A673 (cell line): Measurements from ENCODE around the gene SERHL2.

Source experiments
- CTCF ChIP-seq: fragments of 300-800, 200-600 bp; sonication (generic); conservative IDR thresholded peaks from 2 replicates; pipeline ENCODE4 v1.5.1; 2017; ENCODE audit warnings: low read depth, mild to moderate bottlenecking, antibody characterized with exemption, low read length, moderate library complexity, mixed read lengths
- EZH2 ChIP-seq: fragments of 200-600 bp; sonication (generic); IDR thresholded peaks from 2 replicates; pipeline ENCODE4 v1.6.1; 2017; ENCODE audit warnings: borderline replicate concordance, low read depth, mild to moderate bottlenecking, mixed read lengths, antibody characterized with exemption, low read length; ENCODE audit not compliant: poor library complexity, severe bottlenecking

- no peak for TF ChIP-seq CTCF
- no peak for TF ChIP-seq EZH2
These were observed 63.6 kb downstream of the SERHL2 start for GRCh38 chr22:42617155-42617983.
